CD14-positive monocyte (primary cell): ENCODE results near the gene CENPX. TPM values are rescaled to one million over a fixed set of nuclear protein-coding genes. Genes with fewer than 3 reads are reported as not detected.

ENCODE experiments used
- DNase-seq, 3 donors: peaks; one replicate each; pipeline ENCODE4 v3.0.0-alpha.2; 2011 to 2022
- H2AFZ ChIP-seq: 2 replicates; pipeline ENCODE4 v1.6.0; 2012; ENCODE audit warnings: mild to moderate bottlenecking, low read depth, low read length, inconsistent platforms; ENCODE audit not compliant: insufficient read depth, poor library complexity, severe bottlenecking
- H3K27ac ChIP-seq, 2 donors: 1 replicate in 1 of 2; 2 replicates in 1 of 2; pipeline ENCODE4 v1.5.1; 2012 to 2013; ENCODE audit warnings: low read length in 2 of 2, control low read depth in 1 of 2, inconsistent platforms in 1 of 2, low read depth in 1 of 2, mild to moderate bottlenecking in 1 of 2
- H3K27me3 ChIP-seq, 2 donors: one replicate each; pipeline versions ENCODE4 v1.6.0 to v1.6.1; 2011 to 2013; ENCODE audit warnings: low read length in 2 of 2; ENCODE audit not compliant: control insufficient read depth in 2 of 2, insufficient read depth in 2 of 2
- H3K36me3 ChIP-seq, 2 donors: replicated peaks in 1 of 2; 1 replicate in 1 of 2; 2 replicates in 1 of 2; pipeline versions ENCODE4 v1.5.1 to v1.6.1; 2012 to 2013; ENCODE audit warnings: low read length in 2 of 2, control low read depth in 1 of 2, inconsistent platforms in 1 of 2, mild to moderate bottlenecking in 1 of 2; ENCODE audit not compliant: insufficient read depth in 2 of 2, control insufficient read depth in 1 of 2
- H3K4me1 ChIP-seq, 2 donors: 1 replicate in 1 of 2; 2 replicates in 1 of 2; pipeline versions ENCODE4 v1.5.1 to v1.6.1; 2012 to 2013; ENCODE audit warnings: low read length in 2 of 2, control low read depth in 1 of 2, inconsistent platforms in 1 of 2, mild to moderate bottlenecking in 1 of 2, moderate library complexity in 1 of 2; ENCODE audit not compliant: insufficient read depth in 2 of 2, control insufficient read depth in 1 of 2
- H3K4me2 ChIP-seq: replicated peaks from 2 replicates; pipeline ENCODE3; 2012; ENCODE audit warnings: low read length, moderate library complexity, mild to moderate bottlenecking; ENCODE audit not compliant: poor library complexity, severe bottlenecking; ENCODE audit errors: extremely low read depth
- H3K4me3 ChIP-seq, 3 experiments: fragments of 200-600 bp in 1 of 3; sonication (generic) in 1 of 3; replicated peaks in 1 of 3; 1 replicate in 2 of 3; 2 replicates in 1 of 3; pipeline ENCODE4 v1.5.1; 2011 to 2013; ENCODE audit warnings: low read length in 3 of 3, mild to moderate bottlenecking in 3 of 3, control low read depth in 2 of 3, low read depth in 2 of 3, inconsistent platforms in 1 of 3, moderate library complexity in 1 of 3
- H3K79me2 ChIP-seq: 2 replicates; pipeline ENCODE4 v1.6.0; 2012; ENCODE audit warnings: mild to moderate bottlenecking, control low read depth, inconsistent platforms, low read length, moderate library complexity; ENCODE audit not compliant: insufficient read depth
- H3K9ac ChIP-seq: 2 replicates; pipeline ENCODE4 v1.6.0; 2017; ENCODE audit warnings: low read length, mild to moderate bottlenecking; ENCODE audit not compliant: insufficient read depth, poor library complexity, severe bottlenecking
- H3K9me3 ChIP-seq, 2 donors: replicated peaks in 1 of 2; 1 replicate in 1 of 2; 2 replicates in 1 of 2; pipeline versions ENCODE4 v1.5.1 to v1.6.1; 2012 to 2013; ENCODE audit warnings: low read length in 2 of 2, control low read depth in 1 of 2; ENCODE audit not compliant: control insufficient read depth in 1 of 2, insufficient read depth in 1 of 2
- H4K20me1 ChIP-seq: 2 replicates; pipeline ENCODE4 v1.6.0; 2012; ENCODE audit warnings: mild to moderate bottlenecking, low read length, control low read depth, moderate library complexity; ENCODE audit not compliant: insufficient read depth
- H3K27ac Mint-ChIP-seq, 7 donors: one replicate each; pipeline ENCODE4 v1.8.0; 2020; ENCODE audit warnings: mild to moderate bottlenecking in 7 of 7, mixed read lengths in 7 of 7, moderate library complexity in 6 of 7, inconsistent platforms in 2 of 7
- H3K27me3 Mint-ChIP-seq, 3 donors: one replicate each; pipeline ENCODE4 v1.8.0; 2021 to 2022; ENCODE audit warnings: low read depth in 3 of 3, mild to moderate bottlenecking in 3 of 3, mixed read lengths in 3 of 3, moderate library complexity in 3 of 3, inconsistent platforms in 1 of 3
- H3K36me3 Mint-ChIP-seq, 2 donors: one replicate each; pipeline ENCODE4 v1.8.0; 2020; ENCODE audit warnings: mixed read lengths in 2 of 2, inconsistent platforms in 1 of 2, mild to moderate bottlenecking in 1 of 2
- H3K4me1 Mint-ChIP-seq: one replicate; pipeline ENCODE4 v1.8.0; 2020; ENCODE audit warnings: mild to moderate bottlenecking, mixed read lengths
- H3K4me3 Mint-ChIP-seq, 2 donors: one replicate each; pipeline ENCODE4 v1.8.0; 2020; ENCODE audit warnings: mild to moderate bottlenecking in 2 of 2, mixed read lengths in 2 of 2, moderate library complexity in 1 of 2
- H3K9me3 Mint-ChIP-seq, 7 donors: one replicate each; pipeline ENCODE4 v1.8.0; 2020 to 2022; ENCODE audit warnings: mixed read lengths in 7 of 7, mild to moderate bottlenecking in 6 of 7, moderate library complexity in 6 of 7, inconsistent platforms in 2 of 7
- WGBS: methylation state at CpG from one replicate; pipeline ENCODE4 v1.1.5; 2013; ENCODE audit warnings: missing lambda C conversion rate; ENCODE audit not compliant: insufficient coverage; 5-methylcytosine and 5-hydroxymethylcytosine counted together
- intact Hi-C, 2 donors: fragments of 100-400 bp; cut with micrococcal nuclease; formaldehyde crosslinking; loops; one replicate each; pipeline versions ENCODE4 v1.15.0 to v1.15.1; 2023
- polyA plus RNA-seq, 3 donors: library from polyadenylated mRNA; depleted of rRNA in 1 of 3; unstranded in 2 of 3; stranded (reverse) in 1 of 3; fragments of 300-500 nt in 2 of 3; fragments of >200 nt in 1 of 3; fragmentation: Illumina TruSeq in 2 of 3; gene quantifications; 1 replicate in 2 of 3; 2 replicates in 1 of 3; pipeline ENCODE4 v1.2.3, GENCODE V29; 2012 to 2021
- TF ChIP-seq, protein P1 (sequence below): fragments of 200-600 bp; IDR thresholded peaks from one replicate; pipeline ENCODE4 v1.8.0; 2022; ENCODE audit warnings: antibody characterized with exemption, mild to moderate bottlenecking

Gene CENPX
- polyA plus RNA-seq, 3 donors, result 47.7 to 57.0 (median 55.9) TPM

DNA sequence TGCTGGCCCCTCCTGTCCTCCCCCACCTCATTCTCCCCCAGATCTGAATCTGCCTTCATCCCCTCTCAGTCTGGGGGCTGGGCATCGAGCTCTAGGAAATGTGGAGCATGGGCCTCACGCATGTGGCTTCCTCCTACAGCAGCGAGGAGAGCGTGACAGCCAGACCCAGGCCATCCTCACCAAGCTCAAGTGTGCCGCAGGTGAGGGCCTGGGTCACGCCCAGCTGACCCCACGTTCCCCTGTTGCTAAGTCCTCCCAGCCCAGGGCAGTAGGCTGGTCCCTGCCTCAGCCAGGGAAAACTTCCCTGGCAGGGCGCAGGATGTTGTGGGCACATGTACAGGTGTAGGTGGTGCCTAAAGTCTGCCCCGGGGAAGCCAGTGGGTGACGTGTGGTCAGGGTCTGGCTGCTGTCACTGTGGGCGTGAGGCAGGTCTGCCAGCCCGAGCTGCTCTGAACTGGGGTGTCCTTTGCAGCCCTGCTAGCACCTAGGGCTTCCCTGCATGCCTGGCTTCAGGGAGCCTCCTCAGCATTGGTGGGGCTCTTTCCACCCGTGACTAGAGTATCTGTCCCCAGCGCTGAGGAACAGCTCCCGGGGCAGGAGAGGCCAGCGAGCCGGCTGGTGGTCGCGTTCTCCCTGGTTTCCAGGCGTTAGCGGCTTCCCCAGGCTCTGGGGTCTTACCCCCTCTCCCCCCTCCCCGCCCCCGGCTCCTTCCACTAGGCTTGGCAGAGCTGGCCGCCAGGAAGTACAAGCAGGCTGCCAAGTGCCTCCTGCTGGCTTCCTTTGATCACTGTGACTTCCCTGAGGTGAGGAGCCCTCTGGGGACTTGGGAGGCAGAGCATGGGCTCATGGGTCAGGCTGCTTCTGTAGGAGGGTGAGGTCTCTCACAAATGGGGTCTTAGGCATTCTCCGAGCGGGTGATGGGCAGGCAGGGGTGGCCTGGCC, 32.6 kb upstream of the CENPX start:
- intact Hi-C loops, result no loop called here
- TF ChIP-seq, protein P1, sequence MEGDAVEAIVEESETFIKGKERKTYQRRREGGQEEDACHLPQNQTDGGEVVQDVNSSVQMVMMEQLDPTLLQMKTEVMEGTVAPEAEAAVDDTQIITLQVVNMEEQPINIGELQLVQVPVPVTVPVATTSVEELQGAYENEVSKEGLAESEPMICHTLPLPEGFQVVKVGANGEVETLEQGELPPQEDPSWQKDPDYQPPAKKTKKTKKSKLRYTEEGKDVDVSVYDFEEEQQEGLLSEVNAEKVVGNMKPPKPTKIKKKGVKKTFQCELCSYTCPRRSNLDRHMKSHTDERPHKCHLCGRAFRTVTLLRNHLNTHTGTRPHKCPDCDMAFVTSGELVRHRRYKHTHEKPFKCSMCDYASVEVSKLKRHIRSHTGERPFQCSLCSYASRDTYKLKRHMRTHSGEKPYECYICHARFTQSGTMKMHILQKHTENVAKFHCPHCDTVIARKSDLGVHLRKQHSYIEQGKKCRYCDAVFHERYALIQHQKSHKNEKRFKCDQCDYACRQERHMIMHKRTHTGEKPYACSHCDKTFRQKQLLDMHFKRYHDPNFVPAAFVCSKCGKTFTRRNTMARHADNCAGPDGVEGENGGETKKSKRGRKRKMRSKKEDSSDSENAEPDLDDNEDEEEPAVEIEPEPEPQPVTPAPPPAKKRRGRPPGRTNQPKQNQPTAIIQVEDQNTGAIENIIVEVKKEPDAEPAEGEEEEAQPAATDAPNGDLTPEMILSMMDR, result no peak
- DNase-seq, result no peak
- Histone ChIP-seq H3K4me2 (no peak overlapping the region), H2AFZ (no peak overlapping the region), H3K4me1 (peaks cover 20 to 25% of the 10 kb centered on the region in 2 donors), H3K36me3 (peaks cover 68 to 71% of the 10 kb centered on the region in 2 donors), H3K27ac (no peak overlapping the region), H3K79me2 (peaks cover 21% of the 10 kb centered on the region), H3K27me3 (no peaks in the 10 kb centered on the region), H3K9me3 (no peaks in the 10 kb centered on the region), H3K4me3 (no peak overlapping the region), H4K20me1 (peaks cover 27% of the 10 kb centered on the region), H3K9ac (no peak overlapping the region)
- peaks cover 26 to 70% of the 10 kb centered on the region in 2 donors for H3K36me3 Mint-ChIP-seq
- H3K9me3 Mint-ChIP-seq, result no peaks in the 10 kb centered on the region
- H3K27me3 Mint-ChIP-seq, result no peaks in the 10 kb centered on the region
- no peak overlapping the region for H3K4me3 Mint-ChIP-seq
- WGBS, result 92% methylated on average over 19 of the region's 26 CpGs
- H3K4me1 Mint-ChIP-seq, result peaks cover 16% of the 10 kb centered on the region
- no peak overlapping the region for H3K27ac Mint-ChIP-seq

DNA sequence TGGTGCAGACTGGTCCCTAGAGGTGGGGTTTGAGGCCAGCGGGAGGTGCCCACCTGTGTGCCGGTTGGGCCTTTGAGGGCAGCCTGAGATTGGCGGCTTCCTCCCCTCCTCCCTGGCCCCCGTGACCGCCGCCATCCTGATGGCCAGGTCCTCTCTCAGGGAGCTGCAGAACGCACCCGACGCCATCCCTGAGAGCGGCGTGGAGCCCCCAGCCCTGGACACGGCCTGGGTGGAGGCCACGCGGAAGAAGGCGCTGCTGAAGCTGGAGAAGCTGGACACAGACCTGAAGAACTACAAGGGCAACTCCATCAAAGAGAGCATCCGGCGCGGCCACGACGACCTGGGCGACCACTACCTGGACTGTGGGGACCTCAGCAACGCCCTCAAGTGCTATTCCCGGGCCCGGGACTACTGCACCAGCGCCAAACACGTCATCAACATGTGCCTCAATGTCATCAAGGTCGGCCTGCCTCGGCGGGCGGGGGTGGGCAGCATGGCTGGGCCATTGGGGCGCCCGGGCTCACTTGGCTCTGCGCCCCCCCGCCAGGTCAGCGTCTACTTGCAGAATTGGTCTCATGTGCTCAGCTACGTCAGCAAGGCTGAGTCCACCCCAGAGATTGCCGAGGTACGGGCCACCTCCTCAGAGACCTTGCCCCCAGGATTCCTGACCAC, 31.8 kb upstream of the CENPX start:
- Mint-ChIP-seq H3K4me3 (no peak overlapping the region), H3K27ac (no peak overlapping the region), H3K4me1 (peaks cover 19% of the 10 kb centered on the region), H3K36me3 (peaks cover 21 to 70% of the 10 kb centered on the region in 2 donors), H3K27me3 (no peaks in the 10 kb centered on the region), H3K9me3 (no peaks in the 10 kb centered on the region)
- 96% methylated on average over 32 of the region's 38 CpGs for WGBS
- no peak overlapping the region for H2AFZ ChIP-seq
- peaks cover 24% of the 10 kb centered on the region for H3K79me2 ChIP-seq
- no peak overlapping the region for H3K27ac ChIP-seq
- DNase-seq, result no peak
- H3K27me3 ChIP-seq, result no peaks in the 10 kb centered on the region
- no peak overlapping the region for H3K9ac ChIP-seq
- no peaks in the 10 kb centered on the region for H3K9me3 ChIP-seq
- peaks cover 27% of the 10 kb centered on the region for H4K20me1 ChIP-seq
- H3K4me3 ChIP-seq, result no peak overlapping the region
- peaks cover 20 to 29% of the 10 kb centered on the region in 2 donors for H3K4me1 ChIP-seq
- intact Hi-C loops, result loop anchor here in 1 of 2 donors (5.0 kb wide), 1 partner anchor 43 kb away; the partner anchor contains the start of gene FASN
- no peak overlapping the region for H3K4me2 ChIP-seq
- peaks cover 61 to 66% of the 10 kb centered on the region in 2 donors for H3K36me3 ChIP-seq
- TF ChIP-seq, protein P1, result no peak
